PC-3 (cell line): Measurements from ENCODE around the gene GSN.

ENCODE experiments used
- EZH2 ChIP-seq: fragments of 300-600 bp; sonication (generic); IDR thresholded peaks from one replicate; pipeline ENCODE4 v1.6.1; 2017; ENCODE audit warnings: antibody characterized with exemption, mild to moderate bottlenecking, low read length; ENCODE audit not compliant: unreplicated experiment
- TF ChIP-seq, protein P1 (sequence below): fragments of 300-600 bp; sonication (generic); conservative IDR thresholded peaks from 2 replicates; pipeline ENCODE4 v1.5.1; 2017; ENCODE audit warnings: antibody characterized with exemption, low read depth, mild to moderate bottlenecking, low read length

GRCh38 chr9:121283080-121283398, 15.1 kb downstream of the GSN start:
- TF ChIP-seq, protein P1, sequence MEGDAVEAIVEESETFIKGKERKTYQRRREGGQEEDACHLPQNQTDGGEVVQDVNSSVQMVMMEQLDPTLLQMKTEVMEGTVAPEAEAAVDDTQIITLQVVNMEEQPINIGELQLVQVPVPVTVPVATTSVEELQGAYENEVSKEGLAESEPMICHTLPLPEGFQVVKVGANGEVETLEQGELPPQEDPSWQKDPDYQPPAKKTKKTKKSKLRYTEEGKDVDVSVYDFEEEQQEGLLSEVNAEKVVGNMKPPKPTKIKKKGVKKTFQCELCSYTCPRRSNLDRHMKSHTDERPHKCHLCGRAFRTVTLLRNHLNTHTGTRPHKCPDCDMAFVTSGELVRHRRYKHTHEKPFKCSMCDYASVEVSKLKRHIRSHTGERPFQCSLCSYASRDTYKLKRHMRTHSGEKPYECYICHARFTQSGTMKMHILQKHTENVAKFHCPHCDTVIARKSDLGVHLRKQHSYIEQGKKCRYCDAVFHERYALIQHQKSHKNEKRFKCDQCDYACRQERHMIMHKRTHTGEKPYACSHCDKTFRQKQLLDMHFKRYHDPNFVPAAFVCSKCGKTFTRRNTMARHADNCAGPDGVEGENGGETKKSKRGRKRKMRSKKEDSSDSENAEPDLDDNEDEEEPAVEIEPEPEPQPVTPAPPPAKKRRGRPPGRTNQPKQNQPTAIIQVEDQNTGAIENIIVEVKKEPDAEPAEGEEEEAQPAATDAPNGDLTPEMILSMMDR: no peak
- TF ChIP-seq EZH2: no peak
